NCI-H2196 treated with DMSO at 0.1 percent for 48 hours (cell line): Measurements from ENCODE around the gene TNS1.

Source experiments
- DNase-seq: peaks from one replicate; lab custom pipeline; 2025; ENCODE audit not compliant: unreplicated experiment; lab: John Stamatoyannopoulos, UW

TNS1 gene

DNA sequence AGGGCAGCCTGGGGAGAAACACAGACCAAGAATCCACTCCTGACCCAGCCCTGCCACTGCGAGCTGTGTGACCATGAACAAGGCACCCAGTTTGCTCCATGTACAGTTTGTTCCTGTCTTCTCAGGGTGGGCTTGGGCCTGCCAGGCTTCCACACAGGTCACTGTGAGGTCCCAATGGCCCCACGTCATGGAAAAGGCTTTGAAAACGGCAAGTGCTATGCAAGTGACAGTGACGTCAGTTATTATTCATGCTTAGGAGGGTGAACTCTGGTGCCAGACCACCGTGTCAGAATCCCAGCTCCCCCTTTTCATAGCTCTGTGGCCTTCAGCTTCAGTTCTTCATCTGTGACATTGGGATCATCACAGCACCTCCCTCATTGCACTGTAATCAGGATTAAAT lies 87.1 kb downstream of the TNS1 start:
- no peak for DNase-seq

GRCh38 chr2:217914878-217915277 lies 87.9 kb downstream of the TNS1 start:
- no peak for DNase-seq

- no peak for DNase-seq
Observed at GRCh38 chr2:217914078-217914477, 88.7 kb downstream of the TNS1 start.

- DNase-seq, result no peak
Observed at GRCh38 chr2:217913436-217913835, 89.4 kb downstream of the TNS1 start.

- no peak for DNase-seq
Observed at GRCh38 chr2:217912098-217913024, 90.4 kb downstream of the TNS1 start.

- DNase-seq, result no peak
Observed at GRCh38 chr2:217911283-217912097, 91.3 kb downstream of the TNS1 start.

- DNase-seq, result no peak
Observed at GRCh38 chr2:217910875-217911212, 92.0 kb downstream of the TNS1 start.

GRCh38 chr2:217909156-217909820 lies 93.5 kb downstream of the TNS1 start:
- no peak for DNase-seq

DNA sequence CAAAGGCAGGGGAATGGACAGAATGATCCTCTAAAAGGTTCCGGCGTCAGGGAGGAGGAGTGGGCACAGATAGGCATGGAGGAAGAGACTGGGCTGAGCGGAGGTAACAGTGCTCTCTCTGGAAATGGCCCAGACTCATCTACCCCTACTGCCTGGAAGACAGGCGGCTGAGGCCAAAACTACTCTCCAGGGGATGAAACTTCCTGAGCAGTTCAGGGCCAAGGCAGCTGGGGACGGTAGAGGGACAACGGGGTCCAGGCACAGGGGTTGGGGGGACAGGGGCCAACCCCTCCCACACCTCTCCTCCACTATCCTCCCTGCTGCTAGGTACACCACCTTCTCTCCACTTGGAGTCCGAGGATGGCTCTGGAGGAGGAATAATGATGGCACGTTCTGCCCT lies 94.3 kb downstream of the TNS1 start:
- DNase-seq, result no peak

DNA sequence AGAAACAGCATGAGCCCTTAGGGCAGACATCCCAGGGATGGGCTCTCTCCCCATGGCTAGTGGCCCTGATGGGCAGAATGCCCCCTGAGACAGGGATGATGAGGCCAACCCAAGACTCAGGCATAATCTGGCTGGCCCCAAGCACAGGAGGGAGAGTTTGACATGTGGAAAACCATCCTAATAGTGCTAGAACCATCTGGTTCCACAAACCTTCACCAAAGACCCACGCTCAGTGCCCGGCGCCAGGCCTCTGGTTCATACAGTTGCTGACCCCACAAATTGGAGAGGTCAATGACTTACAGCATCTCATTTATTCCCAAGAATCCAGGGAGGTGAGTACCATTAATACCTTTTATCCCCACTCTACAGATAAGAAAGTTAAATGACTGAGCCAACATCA lies 95.5 kb downstream of the TNS1 start:
- DNase-seq, result no peak

DNA sequence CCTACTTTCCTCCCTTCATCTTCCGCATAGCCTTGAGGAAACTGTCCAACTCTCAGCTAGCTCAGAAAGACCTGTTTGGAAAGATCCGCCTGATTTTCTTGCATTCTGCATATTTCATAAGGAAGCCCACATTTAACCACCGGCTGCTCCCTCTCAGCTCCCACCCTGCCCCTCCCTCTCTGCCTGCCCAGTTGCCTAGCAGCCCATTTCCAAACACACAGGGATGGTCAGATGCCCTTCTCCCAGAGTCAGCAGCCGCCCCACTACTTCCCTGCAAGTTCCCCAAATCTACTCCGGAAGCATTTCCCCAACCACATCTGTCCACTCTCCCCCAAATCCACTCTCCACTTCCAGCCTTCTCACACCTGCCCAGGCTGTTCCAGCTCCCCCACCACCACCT lies 96.0 kb downstream of the TNS1 start:
- DNase-seq, result no peak

DNA sequence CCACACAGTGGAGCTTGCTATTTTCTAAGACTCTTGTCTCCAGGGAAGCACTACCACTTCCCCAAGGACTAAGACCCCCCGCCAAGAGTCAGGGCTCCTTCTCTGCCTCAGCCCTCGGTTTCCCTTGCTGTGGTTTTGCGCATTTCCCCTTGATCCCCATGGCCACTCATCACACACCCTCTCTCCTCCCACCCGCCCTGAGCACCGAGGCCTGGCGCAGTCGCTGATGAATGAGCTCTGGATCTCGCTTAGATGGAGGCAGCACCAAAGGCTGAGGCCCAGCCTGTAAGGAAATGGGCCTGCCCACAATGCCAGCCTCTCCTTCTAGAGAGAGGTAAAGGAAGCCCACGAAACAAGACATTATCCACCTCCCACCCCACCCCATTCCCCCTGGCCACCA lies 96.9 kb downstream of the TNS1 start:
- DNase-seq, result no peak

DNA sequence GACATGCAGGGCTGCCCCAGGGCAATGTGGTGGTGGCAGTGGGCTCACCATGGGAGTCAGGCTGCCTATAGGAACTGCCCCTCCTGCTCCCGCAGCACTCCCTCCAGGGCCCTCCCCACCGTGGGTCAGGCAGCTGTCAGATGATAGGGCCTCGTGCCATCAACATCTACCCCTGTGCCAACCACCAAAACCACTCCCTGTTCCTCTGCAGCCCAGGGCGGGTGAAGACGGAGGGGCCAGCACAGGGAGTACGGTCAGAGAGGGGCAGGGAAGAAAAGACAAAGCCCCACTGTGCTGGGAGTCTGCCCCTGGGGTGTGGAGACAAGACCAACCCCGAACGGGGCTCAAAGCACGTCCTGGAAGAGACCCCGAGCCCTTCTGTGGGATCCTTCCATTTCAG lies 97.4 kb downstream of the TNS1 start:
- DNase-seq, result no peak

DNA sequence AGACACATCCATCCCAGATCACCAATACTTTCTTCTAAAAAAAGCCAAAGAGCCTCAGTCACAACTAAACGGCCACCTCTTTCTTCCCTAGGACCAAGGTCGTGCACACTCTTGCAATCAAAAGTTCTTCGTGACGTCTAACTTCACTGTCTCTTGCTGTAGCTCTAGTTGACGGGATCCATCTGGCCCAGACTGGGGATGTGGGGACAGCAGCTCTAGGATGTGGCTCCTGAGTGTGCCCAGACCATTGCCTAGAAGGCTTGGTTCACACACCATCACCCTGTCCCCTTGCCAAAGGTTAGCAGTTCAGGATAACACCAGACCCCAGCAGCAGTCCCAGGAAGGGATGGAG lies 98.2 kb downstream of the TNS1 start:
- DNase-seq, result no peak

- DNase-seq, result no peak
Observed at GRCh38 chr2:217903859-217904613, 98.8 kb downstream of the TNS1 start.

DNA sequence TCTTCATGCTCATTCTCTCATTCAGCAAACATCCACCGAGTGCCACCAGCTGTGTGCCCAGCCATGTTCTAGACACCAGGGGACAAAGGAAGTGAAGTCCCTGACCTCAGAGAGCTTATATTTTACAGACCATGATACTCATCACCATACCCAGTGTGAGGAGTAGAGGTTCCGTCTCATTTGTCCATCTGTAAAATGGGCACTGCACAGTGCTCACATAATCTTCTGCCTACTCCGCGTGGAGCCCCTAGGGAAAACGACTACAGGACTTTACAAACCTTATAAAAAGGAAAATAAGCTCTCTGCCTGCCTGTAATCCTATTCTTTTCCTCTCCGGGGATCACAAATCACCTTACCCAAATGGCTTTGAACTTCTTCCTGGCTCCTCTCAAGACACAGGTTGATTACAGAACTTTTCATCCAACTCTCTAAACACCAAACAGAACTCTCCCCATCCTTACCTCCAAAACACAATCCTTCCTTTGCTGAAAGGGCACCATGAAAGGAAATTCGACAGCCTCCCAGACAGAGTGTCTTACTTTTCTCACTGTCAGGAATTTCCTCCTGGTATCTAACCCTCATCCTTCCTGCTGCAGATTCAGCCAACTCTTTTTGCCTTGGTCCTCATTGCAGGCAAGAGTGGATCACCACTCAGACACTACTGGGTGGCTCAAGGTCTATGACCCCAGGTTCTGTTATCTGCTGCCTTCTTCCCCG lies 99.5 kb downstream of the TNS1 start:
- no peak for DNase-seq

GRCh38 chr2:217902379-217903141 lies 100.2 kb downstream of the TNS1 start:
- no peak for DNase-seq

DNA sequence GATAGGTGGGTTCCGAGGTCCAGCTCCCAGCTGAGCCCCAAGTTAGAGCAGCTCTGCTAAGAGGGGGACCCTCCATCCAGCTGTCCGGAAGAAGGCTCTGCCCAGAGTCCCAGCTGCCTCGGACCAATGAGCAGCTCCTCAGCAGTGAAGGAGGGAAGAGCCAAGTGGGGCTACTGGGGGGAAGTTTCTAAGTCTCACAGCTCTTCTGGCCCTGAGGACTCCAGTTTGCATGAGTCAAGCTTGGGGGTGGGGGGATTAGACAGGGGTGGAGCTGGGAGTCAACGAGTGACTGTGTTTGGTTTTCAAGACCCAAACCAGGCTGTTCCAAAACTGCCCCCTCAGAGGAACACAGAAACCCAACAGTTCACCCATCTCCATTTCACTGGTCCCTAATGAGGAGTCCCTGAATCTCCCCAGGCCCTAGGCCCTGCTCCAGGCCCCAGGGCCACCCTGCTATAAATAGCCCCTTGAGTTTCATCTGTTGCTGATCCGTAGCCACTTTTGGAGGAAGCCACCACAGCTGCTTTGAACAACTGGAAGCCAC lies 100.9 kb downstream of the TNS1 start:
- no peak for DNase-seq

- DNase-seq, result no peak
Observed at GRCh38 chr2:217901400-217901799, 101.4 kb downstream of the TNS1 start.
